IMR-90 (cell line): ENCODE results near the gene MERTK. TPM values are rescaled to one million over a fixed set of nuclear protein-coding genes. Genes with fewer than 3 reads are reported as not detected.

Experiments used
- ATAC-seq: fragments of 200-7000 bp; cut with Tn5 transposase; 2 replicates; pipeline ENCODE4 v1.9.1; 2020; ENCODE audit warnings: low read depth, mild to moderate bottlenecking, moderate library complexity
- BruUV-seq: library from RNA; stranded (reverse); fragments of 400-500 nt; replicated peaks from 2 replicates; lab custom pipeline; 2021; lab: Mats Ljungman, UMichigan
- CTCF ChIA-PET: fragments of 300-600 bp; formaldehyde crosslinking; extraction: SDS; loops from one replicate; lab custom pipeline; 2021; ENCODE audit warnings: antibody characterized with exemption; lab: Yijun Ruan, JAX
- POLR2A ChIA-PET: fragments of 300-600 bp; sonication (Branson Sonifier 250); formaldehyde crosslinking; loops from one replicate; lab custom pipeline; 2022; ENCODE audit warnings: antibody characterized with exemption; ENCODE audit not compliant: unreplicated experiment; lab: Charles Lee
- DNase-seq: peaks from one replicate; pipeline ENCODE4 v3.0.0; 2013
- H2AFZ ChIP-seq: replicated peaks from 2 replicates; pipeline ENCODE3; 2013; ENCODE audit warnings: low read length, mild to moderate bottlenecking; ENCODE audit not compliant: poor library complexity
- H2AK5ac ChIP-seq: 2 replicates; pipeline ENCODE4 v1.6.1; 2013; ENCODE audit warnings: low read depth, low read length, inconsistent platforms
- H2AK9ac ChIP-seq: replicated peaks from 2 replicates; pipeline ENCODE3; 2013; ENCODE audit warnings: mild to moderate bottlenecking, low read depth, low read length, moderate library complexity; ENCODE audit not compliant: poor library complexity
- H2BK120ac ChIP-seq: 2 replicates; pipeline ENCODE4 v1.6.1; 2013; ENCODE audit warnings: low read depth, low read length, inconsistent platforms
- H2BK15ac ChIP-seq: 3 replicates; pipeline ENCODE4 v1.6.1; 2013; ENCODE audit warnings: low read depth, low read length, inconsistent platforms
- H2BK20ac ChIP-seq: 2 replicates; pipeline ENCODE4 v1.6.1; 2013; ENCODE audit warnings: low read depth, mild to moderate bottlenecking, inconsistent platforms, low read length, moderate library complexity
- H2BK5ac ChIP-seq: 2 replicates; pipeline ENCODE4 v1.6.1; 2013; ENCODE audit warnings: mild to moderate bottlenecking, low read depth, low read length, inconsistent platforms; ENCODE audit not compliant: poor library complexity, severe bottlenecking
- H3K14ac ChIP-seq: replicated peaks from 2 replicates; pipeline ENCODE4 v1.6.1; 2013; ENCODE audit warnings: low read depth, low read length, inconsistent platforms
- H3K18ac ChIP-seq: 2 replicates; pipeline ENCODE4 v1.6.1; 2013; ENCODE audit warnings: low read depth, low read length, control low read depth
- H3K23ac ChIP-seq: 2 replicates; pipeline ENCODE4 v1.6.1; 2013; ENCODE audit warnings: low read depth, low read length, inconsistent platforms
- H3K27ac ChIP-seq: 2 replicates; pipeline ENCODE4 v1.5.1; 2013; ENCODE audit warnings: mild to moderate bottlenecking, control low read depth, low read length; ENCODE audit not compliant: insufficient read depth
- H3K27me3 ChIP-seq: 2 replicates; pipeline ENCODE4 v1.6.1; 2013; ENCODE audit warnings: low read length; ENCODE audit not compliant: control insufficient read depth, insufficient read depth
- H3K36me3 ChIP-seq: 2 replicates; pipeline ENCODE4 v1.6.1; 2013; ENCODE audit warnings: low read length, mixed read lengths; ENCODE audit not compliant: control insufficient read depth, insufficient read depth
- H3K4ac ChIP-seq: 2 replicates; pipeline ENCODE4 v1.6.1; 2013; ENCODE audit warnings: low read depth, low read length, inconsistent platforms
- H3K4me1 ChIP-seq: 2 replicates; pipeline ENCODE4 v1.6.1; 2013; ENCODE audit warnings: low read length, mixed read lengths; ENCODE audit not compliant: control insufficient read depth, insufficient read depth
- H3K4me2 ChIP-seq: 2 replicates; pipeline ENCODE4 v1.6.1; 2013; ENCODE audit warnings: low read depth, mild to moderate bottlenecking, control low read depth, low read length, moderate library complexity
- H3K4me3 ChIP-seq: 2 replicates; pipeline ENCODE4 v1.5.1; 2013; ENCODE audit warnings: low read depth, mild to moderate bottlenecking, control low read depth, low read length, moderate library complexity; ENCODE audit not compliant: insufficient read depth
- H3K56ac ChIP-seq: 2 replicates; pipeline ENCODE4 v1.6.1; 2013; ENCODE audit warnings: low read length, inconsistent platforms; ENCODE audit not compliant: insufficient read depth; ENCODE audit errors: extremely low read depth
- H3K79me1 ChIP-seq, 2 experiments: 2 replicates each; pipeline ENCODE4 v1.6.1; 2013; ENCODE audit warnings: low read length in 2 of 2, inconsistent platforms in 1 of 2, low read depth in 1 of 2
- H3K9ac ChIP-seq: 2 replicates; pipeline ENCODE4 v1.6.1; 2013; ENCODE audit warnings: low read depth, low read length, control low read depth
- H3K9me1 ChIP-seq: 2 replicates; pipeline ENCODE4 v1.6.1; 2013; ENCODE audit warnings: low read length, inconsistent platforms; ENCODE audit not compliant: insufficient read depth
- H3K9me3 ChIP-seq: 2 replicates; pipeline ENCODE4 v1.6.1; 2013; ENCODE audit warnings: low read length; ENCODE audit not compliant: control insufficient read depth, insufficient read depth
- H4K20me1 ChIP-seq: 2 replicates; pipeline ENCODE4 v1.6.1; 2013; ENCODE audit warnings: low read length, inconsistent platforms; ENCODE audit not compliant: insufficient read depth
- H4K5ac ChIP-seq: 2 replicates; pipeline ENCODE4 v1.6.1; 2013; ENCODE audit warnings: mild to moderate bottlenecking, low read depth, low read length, control low read depth
- H4K8ac ChIP-seq, 2 experiments: 2 replicates each; pipeline ENCODE4 v1.6.1; 2013; ENCODE audit warnings: low read depth in 2 of 2, low read length in 2 of 2, control low read depth in 1 of 2, inconsistent platforms in 1 of 2
- H4K91ac ChIP-seq: 2 replicates; pipeline ENCODE4 v1.6.1; 2013; ENCODE audit warnings: low read depth, low read length, inconsistent platforms; ENCODE audit not compliant: insufficient read depth
- BHLHE40 ChIP-seq: fragments of 150-350 bp; IDR thresholded peaks from 2 replicates; pipeline ENCODE4 v1.6.1; 2016; ENCODE audit warnings: mild to moderate bottlenecking, low read depth, low read length
- CEBPB ChIP-seq: IDR thresholded peaks from 2 replicates; pipeline ENCODE4 v1.6.1; 2012; ENCODE audit warnings: low read depth, low read length, improper control_type of control experiment
- CHD1 ChIP-seq: IDR thresholded peaks from 2 replicates; pipeline ENCODE4 v1.6.1; 2012; ENCODE audit warnings: low read depth, low read length, improper control_type of control experiment
- CTCF ChIP-seq: conservative IDR thresholded peaks from 2 replicates; pipeline ENCODE4 v1.5.1; 2012; ENCODE audit warnings: mild to moderate bottlenecking, low read depth, low read length, improper control_type of control experiment
- FOS ChIP-seq: fragments of 150-350 bp; IDR thresholded peaks from 2 replicates; pipeline ENCODE4 v1.6.1; 2016; ENCODE audit warnings: low read depth, low read length
- MAFK ChIP-seq: IDR thresholded peaks from 2 replicates; pipeline ENCODE4 v1.6.1; 2012; ENCODE audit warnings: low read depth, low read length, improper control_type of control experiment
- MAZ ChIP-seq: IDR thresholded peaks from 2 replicates; pipeline ENCODE4 v1.6.1; 2012; ENCODE audit warnings: low read depth, mild to moderate bottlenecking, low read length, improper control_type of control experiment, moderate library complexity, borderline replicate concordance
- MXI1 ChIP-seq: IDR thresholded peaks from 2 replicates; pipeline ENCODE4 v1.6.1; 2012; ENCODE audit warnings: low read depth, mild to moderate bottlenecking, low read length, moderate library complexity, borderline replicate concordance
- NFE2L2 ChIP-seq: fragments of 150-350 bp; IDR thresholded peaks from 2 replicates; pipeline ENCODE4 v1.6.1; 2016; ENCODE audit warnings: low read depth, mild to moderate bottlenecking, low read length
- POLR2A ChIP-seq: IDR thresholded peaks from 2 replicates; pipeline ENCODE4 v1.6.1; 2012; ENCODE audit warnings: mild to moderate bottlenecking, low read depth, low read length
- RAD21 ChIP-seq: IDR thresholded peaks from 2 replicates; pipeline ENCODE4 v1.6.1; 2012; ENCODE audit warnings: low read length, improper control_type of control experiment
- RCOR1 ChIP-seq: IDR thresholded peaks from 2 replicates; pipeline ENCODE4 v1.6.1; 2012; ENCODE audit warnings: mild to moderate bottlenecking, low read length, improper control_type of control experiment; ENCODE audit not compliant: insufficient replicate concordance
- RFX5 ChIP-seq: IDR thresholded peaks from 2 replicates; pipeline ENCODE4 v1.8.0; 2012; ENCODE audit warnings: low read depth, mild to moderate bottlenecking, low read length, moderate library complexity
- SMC3 ChIP-seq: fragments of 150-350 bp; IDR thresholded peaks from 2 replicates; pipeline ENCODE4 v1.6.1; 2016; ENCODE audit warnings: low read depth, mild to moderate bottlenecking, antibody characterized with exemption, low read length, moderate library complexity
- USF2 ChIP-seq: fragments of 150-350 bp; IDR thresholded peaks from 2 replicates; pipeline ENCODE4 v1.6.1; 2017; ENCODE audit warnings: mild to moderate bottlenecking, antibody characterized with exemption, low read length, low read depth
- WGBS, 2 experiments: methylation state at CpG; one replicate each; pipeline versions ENCODE4 v1.1.5 to v1.1.7; 2013; ENCODE audit warnings: missing lambda C conversion rate in 2 of 2; ENCODE audit not compliant: insufficient read length in 1 of 2; ENCODE audit errors: extremely low coverage in 2 of 2; 5-methylcytosine and 5-hydroxymethylcytosine counted together
- dilution Hi-C: fragments of 300-500 bp; cut with HindIII; formaldehyde crosslinking; loops from one replicate; pipeline ENCODE4 v1.14.3; 2018; ENCODE audit warnings: low sequenced_read_pairs; ENCODE audit not compliant: unreplicated experiment
- in situ Hi-C: fragments of 300-500 bp; cut with MboI; formaldehyde crosslinking; loops from 3 replicates; pipeline ENCODE4 v1.14.3; 2019; ENCODE audit warnings: low sequenced_read_pairs, inconsistent platforms, mixed read lengths
- intact Hi-C: fragments of 100-400 bp; cut with micrococcal nuclease; formaldehyde crosslinking; loops from 2 replicates; pipeline ENCODE4 v1.10.0; 2022
- polyA plus RNA-seq, 3 experiments: library from polyadenylated mRNA; depleted of rRNA; stranded (reverse); fragments of >200 nt; gene quantifications; 2 replicates each; pipeline ENCODE4 v1.2.3, GENCODE V29; 2012; ENCODE audit warnings: low replicate concordance in 1 of 3
- total RNA-seq: library from RNA; depleted of rRNA; stranded (reverse); fragments of >200 nt; gene quantifications from 2 replicates; pipeline ENCODE4 v1.2.3, GENCODE V29; 2012
- TF ChIP-seq, protein P1 (sequence below): fragments of 150-350 bp; IDR thresholded peaks from 2 replicates; pipeline ENCODE4 v1.6.1; 2016; ENCODE audit warnings: low read depth, mild to moderate bottlenecking, low read length, moderate library complexity, borderline replicate concordance

MERTK gene
- total and polyA plus RNA-seq, 2 of the 4 experiments (the other 2 are of a cell fraction) = 0.36 to 0.62 TPM

DNA sequence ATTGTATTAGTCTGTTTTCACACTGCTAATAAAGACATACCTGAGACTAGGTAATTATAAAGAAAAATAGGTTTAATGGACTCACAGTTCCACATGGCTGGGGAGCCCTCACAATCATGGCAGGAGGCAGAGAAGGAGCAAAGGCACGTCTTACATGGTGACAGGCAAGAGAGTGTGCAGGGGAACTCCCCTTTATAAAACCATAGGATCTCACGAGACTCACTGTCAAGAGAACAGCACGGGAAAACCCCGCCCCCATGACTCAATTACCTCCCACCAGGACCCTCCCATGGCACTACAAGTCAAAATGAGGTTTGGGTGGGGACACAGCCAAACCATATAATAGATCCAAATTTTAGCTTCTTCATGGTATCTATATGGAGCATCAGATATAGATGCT is 87.1 kb downstream of the MERTK start:
- H4K5ac ChIP-seq = no peak overlapping the region
- no peak overlapping the region for H2BK120ac ChIP-seq
- H3K4me1 ChIP-seq = no peaks in the 10 kb centered on the region
- H3K36me3 ChIP-seq = no peaks in the 10 kb centered on the region
- H3K4me3 ChIP-seq = no peak overlapping the region
- H3K23ac ChIP-seq = no peak overlapping the region
- no peak overlapping the region for H2AK5ac ChIP-seq
- H3K27ac ChIP-seq = no peak overlapping the region
- in situ Hi-C loops (no loop called here), dilution Hi-C loops (no loop called here), intact Hi-C loops (no loop called here)
- TF ChIP-seq CEBPB (no peak), SMC3 (no peak), RFX5 (no peak), RAD21 (no peak), MXI1 (no peak), POLR2A (no peak), CTCF (no peak), MAZ (no peak), MAFK (no peak), NFE2L2 (no peak), CHD1 (no peak), USF2 (no peak), FOS (no peak), RCOR1 (no peak), BHLHE40 (no peak)
- TF ChIP-seq, protein P1, sequence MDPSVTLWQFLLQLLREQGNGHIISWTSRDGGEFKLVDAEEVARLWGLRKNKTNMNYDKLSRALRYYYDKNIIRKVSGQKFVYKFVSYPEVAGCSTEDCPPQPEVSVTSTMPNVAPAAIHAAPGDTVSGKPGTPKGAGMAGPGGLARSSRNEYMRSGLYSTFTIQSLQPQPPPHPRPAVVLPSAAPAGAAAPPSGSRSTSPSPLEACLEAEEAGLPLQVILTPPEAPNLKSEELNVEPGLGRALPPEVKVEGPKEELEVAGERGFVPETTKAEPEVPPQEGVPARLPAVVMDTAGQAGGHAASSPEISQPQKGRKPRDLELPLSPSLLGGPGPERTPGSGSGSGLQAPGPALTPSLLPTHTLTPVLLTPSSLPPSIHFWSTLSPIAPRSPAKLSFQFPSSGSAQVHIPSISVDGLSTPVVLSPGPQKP = no peak
- H2AK9ac ChIP-seq = no peak overlapping the region
- no peaks in the 10 kb centered on the region for H4K20me1 ChIP-seq
- no peak for ATAC-seq
- H4K91ac ChIP-seq = no peak overlapping the region
- no peak overlapping the region for H2BK5ac ChIP-seq
- no peaks in the 10 kb centered on the region for H3K9me3 ChIP-seq
- BruUV-seq = no TSS peak
- no peak overlapping the region for H2AFZ ChIP-seq
- no peak overlapping the region for H3K4me2 ChIP-seq
- no peaks in the 10 kb centered on the region for H3K79me1 ChIP-seq
- ChIA-PET POLR2A (no interaction called here), CTCF (no interaction called here)
- no peak overlapping the region for H4K8ac ChIP-seq
- DNase-seq = no peak
- H3K27me3 ChIP-seq = peaks cover 12% of the 10 kb centered on the region
- H3K14ac ChIP-seq = no peak overlapping the region
- no peak overlapping the region for H3K9ac ChIP-seq
- H3K9me1 ChIP-seq = no peaks in the 10 kb centered on the region
- no peak overlapping the region for H3K56ac ChIP-seq
- WGBS, 2 experiments = no CpG with 5 or more reads among the region's 4 CpGs
- no peak overlapping the region for H2BK15ac ChIP-seq
- H3K4ac ChIP-seq = no peak overlapping the region
- H3K18ac ChIP-seq = no peak overlapping the region
- H2BK20ac ChIP-seq = no peak overlapping the region
